Right kidney (tissue), 1 donor: Measurements from ENCODE around the gene AURKB.
"Not testable (repeated sequence)": the region's sequence is repeated elsewhere in the genome, so short reads cannot be mapped to it uniquely, and the experiment has no call there.

Experiments
- DNase-seq: peaks from one replicate; pipeline ENCODE4 v3.0.0-alpha.2; 2016

The AURKB gene

DNA sequence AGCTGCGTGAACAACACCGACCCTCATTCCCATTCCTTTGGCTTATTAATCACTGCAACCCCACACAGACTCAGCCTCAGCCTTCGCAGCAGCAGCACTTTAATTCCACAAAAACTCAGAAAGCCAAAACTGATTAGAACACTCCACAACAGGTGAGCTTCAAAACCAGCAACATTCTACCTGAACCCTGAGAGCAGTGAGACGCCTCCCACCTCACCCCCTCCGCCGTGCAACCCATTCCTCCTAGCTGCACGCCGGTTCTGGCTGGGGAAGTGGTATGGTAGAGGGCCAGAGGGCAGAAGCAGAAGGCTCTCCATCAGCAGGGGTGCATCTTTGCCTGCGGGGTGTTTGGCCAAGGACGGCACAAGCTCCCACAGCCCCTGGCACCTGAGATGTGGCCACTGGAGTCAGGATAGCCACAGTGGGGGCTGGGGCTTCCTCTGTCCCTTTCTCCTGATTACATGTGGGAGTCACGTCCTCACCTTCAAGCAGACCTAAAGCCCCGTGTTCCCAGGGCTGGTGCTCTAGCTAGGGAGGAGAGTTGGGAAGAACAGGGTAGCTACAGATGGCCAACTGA lies 22.0 kb downstream of the AURKB start:
- peak; percentile 30 for DNase-seq

DNA sequence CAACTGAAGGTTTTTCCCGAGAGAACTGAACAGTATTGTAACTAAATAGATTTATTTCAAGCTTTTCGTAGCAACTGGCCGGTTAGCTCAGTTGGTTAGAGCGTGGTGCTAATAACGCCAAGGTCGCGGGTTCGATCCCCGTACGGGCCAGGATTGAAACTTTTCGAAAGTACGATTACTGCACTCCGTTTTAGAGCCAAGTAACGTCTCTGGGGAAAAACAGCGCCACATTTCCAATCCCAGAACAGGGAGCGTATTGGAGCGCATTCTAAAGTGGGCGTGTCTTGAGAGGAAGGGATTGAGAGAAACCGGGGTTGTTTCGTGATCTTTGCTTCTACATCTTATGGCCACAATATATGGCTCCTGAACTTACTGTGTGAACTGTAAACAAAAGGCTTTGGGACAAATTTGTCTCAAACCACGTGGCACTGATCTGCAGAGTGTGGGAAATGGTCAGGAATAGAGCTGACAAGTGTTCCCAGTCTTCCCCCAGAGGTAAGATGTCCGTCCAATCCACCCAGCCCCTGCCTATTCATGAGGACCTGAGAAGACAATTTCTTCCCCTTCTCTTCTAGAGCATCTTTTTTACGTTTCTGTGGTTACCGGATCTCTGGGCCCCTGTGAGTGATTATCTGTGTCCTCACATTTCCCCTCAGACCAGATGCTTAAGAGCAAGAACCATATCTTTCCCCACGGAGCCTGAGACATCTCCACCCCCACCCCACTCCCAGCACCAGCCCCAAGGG lies 22.7 kb downstream of the AURKB start:
- DNase-seq = peak; percentile 86

DNA sequence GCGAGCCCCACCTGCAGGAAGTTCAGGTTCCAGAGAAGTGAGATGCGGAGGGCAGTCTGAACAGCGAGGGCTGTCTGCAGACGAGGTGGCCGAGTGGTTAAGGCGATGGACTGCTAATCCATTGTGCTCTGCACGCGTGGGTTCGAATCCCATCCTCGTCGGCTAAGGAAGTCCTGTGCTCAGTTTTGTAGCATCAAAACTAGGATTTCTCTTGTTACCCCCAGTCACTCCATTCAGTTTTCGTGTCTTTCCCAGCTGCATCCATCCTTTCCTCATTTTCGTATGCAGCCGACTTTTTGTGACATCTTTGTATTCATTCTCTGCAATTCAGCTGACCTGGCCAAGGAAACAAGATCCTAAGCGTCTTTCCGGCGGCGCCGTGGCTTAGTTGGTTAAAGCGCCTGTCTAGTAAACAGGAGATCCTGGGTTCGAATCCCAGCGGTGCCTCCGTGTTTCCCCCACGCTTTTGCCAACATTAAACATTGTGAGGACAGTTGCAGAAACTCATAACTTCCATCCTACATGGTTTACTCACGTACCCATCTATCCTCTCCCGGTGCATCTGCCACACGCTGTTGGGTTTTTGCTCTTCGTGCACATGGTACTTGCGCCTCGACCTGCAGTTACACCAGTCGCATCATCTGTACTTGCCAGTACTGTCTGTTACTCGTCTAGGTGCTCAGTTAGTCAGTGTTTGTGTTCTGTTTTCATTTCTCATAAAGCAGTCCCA lies 23.4 kb downstream of the AURKB start:
- DNase-seq = peak; percentile 94

DNA sequence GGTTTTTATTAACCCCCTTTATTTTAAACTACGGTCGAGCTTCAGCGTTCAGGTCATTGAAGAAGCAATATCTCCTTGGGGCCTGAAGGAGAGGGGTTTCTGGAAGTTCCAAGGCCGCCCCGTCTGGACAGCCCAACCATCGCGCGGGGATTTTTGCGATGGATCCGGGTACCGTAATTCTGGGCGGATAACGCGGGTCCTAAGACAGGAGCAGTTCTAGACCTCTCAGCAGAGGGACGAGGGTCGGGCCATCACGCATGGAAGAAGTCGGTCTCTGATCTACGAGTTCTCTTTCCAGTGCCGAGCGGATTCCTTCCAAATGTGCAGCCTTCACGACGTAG lies 24.0 kb downstream of the AURKB start:
- DNase-seq = peak; percentile 94

DNA sequence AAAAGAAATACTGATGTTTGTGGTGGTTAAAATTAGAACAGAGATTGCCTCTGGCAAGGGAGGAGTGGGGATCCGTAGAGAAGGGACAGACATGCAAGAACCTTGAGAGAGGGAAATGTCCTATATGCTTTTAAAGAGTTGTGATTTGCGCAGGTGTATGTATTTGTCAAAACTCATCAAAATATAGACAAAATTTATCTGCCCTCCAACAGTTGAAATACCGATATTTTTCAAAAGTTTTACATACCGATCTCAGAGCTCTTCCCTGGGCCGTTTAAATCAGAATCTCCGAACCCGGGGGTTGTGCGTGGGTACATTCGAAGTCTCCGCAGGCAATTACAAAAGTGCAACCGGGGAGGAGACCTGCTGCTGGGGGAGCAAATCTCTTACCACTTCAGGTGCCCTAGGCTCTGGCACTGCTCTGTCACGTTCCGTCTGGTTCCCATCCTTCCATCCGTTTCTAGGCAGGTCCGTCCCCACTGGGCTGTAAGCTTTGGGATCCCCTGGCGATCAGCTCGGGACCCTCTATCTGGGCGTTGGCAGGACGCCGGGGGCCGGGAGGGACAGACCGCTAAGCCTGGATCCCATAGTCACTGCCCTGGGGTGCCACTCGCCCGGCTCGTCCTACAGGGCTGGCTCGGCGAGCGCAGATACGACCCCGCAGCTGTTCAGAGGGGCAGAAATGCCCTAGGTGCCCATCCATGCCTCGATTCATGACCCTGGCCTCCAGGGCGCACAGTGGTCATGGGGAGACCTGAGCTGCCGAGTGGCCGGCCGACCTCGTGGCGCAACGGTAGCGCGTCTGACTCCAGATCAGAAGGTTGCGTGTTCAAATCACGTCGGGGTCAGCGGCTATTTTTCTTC lies 24.6 kb downstream of the AURKB start:
- DNase-seq = peak; percentile 93

DNA sequence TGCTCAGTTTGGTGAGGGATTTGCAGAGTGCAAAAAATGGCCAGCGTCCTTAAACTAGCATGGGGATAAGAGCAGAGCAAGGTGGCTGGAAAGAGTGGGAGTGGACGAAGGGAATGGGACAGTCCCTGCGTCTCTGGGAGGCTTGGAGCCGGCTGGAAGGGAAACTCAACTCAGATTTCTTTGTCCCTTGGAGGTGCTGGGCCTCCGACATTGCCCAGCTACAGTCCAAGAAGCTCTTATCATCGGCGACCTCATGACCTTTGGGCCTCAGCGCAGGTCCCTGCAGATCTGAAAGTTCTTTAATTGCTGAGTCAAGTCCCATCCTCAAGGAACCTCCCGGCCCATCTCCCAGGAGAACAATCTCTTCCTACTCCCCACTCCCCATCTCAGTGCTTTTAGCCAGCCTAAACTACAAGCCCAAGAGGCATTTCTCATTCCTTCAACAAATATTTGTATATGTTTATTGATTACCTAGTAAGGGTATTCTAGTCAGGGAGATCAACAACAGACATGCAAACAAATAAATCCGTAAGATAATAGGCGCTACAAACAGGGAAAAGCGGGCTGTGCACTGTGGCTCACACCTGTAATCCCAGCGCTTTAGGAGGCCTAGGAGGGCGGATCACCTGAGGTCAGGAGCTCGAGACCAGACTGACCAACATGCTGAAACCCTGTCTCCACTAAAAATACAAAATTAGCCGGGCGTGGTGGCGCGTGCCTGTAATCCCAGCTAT lies 33.2 kb downstream of the AURKB start:
- DNase-seq = peak; percentile 15

DNA sequence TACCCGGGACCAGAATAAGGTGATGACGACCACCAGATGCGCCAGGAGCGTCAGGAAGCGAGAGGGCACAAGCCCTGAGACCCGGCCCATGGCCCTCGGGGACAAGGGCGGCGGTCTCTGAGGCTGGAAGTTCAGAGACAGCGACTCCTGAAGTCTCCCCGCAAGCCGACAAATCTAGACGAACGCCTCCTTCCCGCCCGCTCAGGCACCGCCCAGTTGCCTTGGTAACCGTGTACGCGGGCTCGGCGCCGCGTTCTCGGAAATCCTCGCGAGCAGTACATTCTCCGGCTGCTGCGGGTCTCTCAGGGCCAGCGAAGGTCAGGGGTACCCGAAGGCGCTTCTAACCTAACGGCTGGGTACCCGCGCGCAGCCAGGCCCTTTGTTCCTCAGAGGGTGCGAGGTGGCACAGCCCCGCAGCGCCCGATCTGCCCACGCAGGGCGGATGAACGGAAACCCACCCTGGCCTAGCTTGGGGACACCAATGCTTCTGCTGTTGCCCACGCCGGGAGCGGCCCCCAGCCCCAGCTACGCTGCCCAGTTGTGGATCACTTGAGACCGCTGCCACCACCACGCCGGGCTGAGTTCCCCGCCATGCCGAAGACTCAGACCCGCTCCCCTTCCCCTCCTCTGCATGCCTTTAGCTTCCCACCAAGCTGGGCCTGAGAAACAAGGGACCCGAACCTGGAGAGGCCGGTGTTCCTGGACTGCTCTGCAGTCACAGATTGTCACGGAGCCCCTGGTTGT lies 34.0 kb downstream of the AURKB start, which contains the start of gene TMEM107:
Gene TMEM107 (minus strand): TSS at position 184 of the 744 bp plus-strand sequence. CDS start 94 bp downstream, at position 90.
- DNase-seq = peak; percentile 93

DNA sequence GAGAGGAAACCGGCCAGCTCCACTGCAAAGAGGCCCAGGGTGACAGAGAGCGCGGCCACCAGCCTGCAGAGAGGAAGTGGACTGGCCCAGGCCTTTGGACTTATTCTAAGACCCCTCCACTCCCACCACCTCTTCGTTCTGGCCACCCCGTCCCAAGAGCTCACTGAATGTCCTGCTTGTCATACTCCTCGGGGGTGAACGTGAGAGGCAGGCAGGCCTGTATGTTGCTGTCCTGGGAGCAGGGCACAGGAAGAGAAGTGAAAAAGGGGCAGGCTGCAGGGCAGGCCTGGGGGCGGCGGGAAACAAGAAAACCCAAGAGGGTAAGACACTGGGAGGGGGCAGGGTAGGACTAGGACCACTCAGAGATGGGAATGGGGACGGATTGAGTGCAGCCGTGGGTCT lies 34.6 kb downstream of the AURKB start:
- DNase-seq = no peak

DNA sequence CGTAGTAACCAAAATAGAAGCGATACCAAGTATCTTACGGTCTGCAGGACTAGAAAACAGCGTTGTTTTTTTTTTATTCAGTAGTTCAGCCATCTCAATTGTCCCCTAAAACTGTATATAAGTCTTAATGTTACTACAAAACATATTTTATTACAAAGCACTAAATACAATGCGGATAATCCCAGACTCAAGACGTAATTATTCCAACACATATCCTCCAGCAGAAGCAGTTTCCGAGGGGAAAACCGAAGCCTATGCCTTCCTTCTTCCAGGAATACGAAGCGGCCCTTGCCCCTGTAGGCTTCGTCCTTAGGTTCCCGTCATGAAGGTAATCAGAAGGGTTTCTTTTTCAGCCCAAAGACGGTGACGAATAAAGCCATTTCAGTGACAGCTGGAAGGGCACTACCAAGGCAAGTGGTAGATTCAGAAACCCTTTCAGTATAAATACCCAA lies 36.5 kb downstream of the AURKB start:
- peak; percentile 67 for DNase-seq

DNA sequence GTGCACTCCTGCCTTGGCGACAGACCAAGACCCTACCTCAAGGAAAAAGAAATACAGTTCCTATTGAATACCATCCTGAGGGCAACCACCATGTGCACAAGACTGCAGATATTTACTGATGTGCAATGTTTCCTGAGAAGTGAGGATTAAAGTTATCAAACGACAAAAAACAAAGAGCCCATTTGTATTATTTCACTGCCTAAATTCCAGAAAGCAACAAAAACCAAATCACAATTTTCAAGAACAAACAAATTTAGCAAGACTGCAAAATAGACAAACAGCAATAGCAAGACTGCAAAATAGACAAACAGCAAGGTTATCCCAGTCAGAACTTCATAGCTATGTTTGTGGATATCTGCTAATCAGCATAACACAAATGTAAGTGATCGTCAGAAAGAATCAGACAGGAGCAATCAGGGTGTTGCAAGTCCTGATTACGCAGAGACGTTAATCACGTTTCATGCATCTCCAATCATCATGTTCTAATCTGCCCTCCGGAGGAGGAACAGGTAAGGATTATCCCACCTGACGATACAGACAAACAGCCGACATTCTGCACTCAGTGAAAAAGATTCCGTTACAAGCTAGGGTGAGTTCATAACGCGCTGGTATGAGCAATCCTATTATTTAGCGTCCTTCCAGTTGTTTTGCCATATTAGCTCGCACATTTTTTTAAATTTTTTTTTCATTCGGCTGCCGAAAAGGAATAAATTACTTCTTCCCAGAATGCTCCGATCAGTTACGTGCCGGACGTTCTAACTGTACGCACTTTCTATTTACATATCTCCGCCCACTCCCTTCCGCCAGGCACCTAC lies 37.1 kb downstream of the AURKB start:
- peak; percentile 96 for DNase-seq

DNA sequence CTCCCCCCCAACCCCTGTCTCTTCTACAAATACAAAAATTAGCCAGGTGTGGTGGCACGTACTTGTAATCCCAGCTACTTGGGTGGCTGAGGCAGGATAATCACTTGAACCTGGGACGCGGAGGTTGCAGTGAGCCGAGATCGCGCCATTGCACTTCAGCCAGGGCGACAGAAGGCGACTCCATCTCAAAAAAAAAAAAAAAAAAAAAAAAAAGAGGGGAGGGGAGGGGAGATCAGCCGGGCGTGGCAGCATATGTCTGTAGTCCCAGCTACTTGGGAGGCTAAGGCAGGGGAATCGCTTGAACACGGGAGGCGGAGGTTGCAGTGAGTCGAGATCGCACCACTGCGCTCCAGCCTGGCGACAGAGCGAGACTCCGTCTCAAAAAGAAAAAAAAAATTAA lies 40.2 kb downstream of the AURKB start:
- DNase-seq = not testable (repeated sequence)

DNA sequence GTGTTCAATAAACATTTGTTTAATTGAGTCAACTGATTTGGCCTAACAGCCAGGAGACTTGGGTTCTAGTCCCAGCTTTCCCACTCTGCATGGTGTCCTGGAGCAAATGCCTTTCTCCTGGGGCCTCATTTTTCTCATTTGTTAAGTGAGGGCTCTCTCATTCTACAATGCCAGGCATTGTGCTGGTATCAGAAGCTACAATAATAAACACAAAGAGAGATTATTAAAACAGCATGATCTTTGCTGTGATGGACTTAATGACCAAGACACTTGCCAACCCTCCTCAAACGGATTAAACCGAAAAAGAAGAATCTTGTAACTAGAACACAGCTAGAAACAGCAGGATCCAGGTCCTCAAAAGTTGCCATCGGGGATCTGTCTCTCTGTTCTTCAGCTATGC lies 42.8 kb downstream of the AURKB start:
- no peak for DNase-seq

DNA sequence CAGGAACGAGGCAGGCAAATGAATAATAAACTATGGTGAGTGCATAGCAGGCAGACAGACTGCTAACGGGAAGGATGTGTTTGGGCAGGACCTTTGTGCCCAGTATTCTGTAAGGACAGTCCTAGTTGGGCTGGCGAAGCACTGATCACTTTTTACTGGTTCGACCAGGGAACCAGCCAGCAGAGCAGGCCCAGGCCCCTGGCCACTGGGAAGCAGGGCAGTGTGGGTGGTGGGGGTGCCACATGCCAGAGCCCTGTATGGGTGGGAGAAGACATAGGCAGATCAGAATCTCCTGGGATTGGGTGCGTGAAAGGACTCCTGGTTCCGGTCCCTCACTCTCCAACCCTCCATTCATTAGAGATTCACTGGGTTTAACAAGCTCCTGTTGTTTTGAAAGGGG lies 43.6 kb downstream of the AURKB start:
- DNase-seq = no peak

DNA sequence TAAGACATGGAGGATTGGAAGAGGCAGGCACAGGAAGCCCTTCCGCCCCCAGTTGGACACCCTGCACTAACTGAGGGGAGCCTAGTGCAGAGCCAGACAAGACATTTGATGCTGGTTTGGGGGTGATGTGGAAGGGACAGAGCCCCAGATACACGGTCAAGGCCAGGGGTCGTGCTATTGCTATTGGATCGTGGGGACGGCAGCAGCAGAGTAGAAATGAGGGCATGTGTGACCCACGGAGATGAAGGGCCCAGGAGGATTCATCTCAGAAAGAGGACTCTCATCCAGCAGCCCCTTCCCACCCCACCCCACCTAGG lies 45.6 kb downstream of the AURKB start:
- DNase-seq = no peak

DNA sequence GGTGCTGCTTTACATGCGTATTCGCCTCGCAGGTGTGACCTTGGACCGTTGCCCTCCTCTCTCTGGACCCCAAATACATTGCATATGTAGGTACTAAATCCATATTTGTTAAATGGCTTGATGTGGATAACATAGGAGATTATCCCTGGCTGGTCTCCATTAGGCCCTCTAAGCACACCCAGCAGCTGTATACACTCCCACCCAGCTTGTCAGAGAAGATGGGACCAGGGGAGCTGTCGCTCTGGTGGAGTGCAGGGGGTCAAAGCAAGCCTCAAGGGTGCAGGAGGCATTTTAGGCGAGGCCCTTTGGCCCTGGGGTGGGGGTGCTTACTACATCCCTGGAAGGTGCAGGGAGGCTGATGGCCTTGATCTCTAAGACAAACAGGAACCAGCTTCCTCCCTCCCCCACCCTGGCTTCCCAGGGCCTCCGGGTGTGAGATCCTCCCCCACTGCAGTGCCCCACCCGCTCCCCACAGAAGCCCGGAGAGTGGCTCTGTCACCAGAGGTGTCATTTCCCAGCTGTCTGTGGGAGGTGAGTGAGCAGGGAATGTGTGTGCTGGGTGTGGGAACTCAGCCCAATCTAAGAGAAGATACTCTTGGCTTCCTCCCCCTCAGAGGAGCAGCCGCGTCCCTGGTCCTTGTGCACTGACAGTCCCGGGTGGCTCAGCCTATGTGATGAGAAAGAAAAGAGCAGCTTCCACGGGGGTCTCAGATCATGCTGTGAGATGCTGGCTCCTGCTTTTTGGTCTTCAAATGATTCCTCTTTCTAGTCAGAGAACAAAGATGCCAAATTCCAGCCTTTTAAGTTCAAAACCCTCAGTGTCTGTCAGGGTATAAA lies 46.2 kb downstream of the AURKB start:
- peak; percentile 77 for DNase-seq

DNA sequence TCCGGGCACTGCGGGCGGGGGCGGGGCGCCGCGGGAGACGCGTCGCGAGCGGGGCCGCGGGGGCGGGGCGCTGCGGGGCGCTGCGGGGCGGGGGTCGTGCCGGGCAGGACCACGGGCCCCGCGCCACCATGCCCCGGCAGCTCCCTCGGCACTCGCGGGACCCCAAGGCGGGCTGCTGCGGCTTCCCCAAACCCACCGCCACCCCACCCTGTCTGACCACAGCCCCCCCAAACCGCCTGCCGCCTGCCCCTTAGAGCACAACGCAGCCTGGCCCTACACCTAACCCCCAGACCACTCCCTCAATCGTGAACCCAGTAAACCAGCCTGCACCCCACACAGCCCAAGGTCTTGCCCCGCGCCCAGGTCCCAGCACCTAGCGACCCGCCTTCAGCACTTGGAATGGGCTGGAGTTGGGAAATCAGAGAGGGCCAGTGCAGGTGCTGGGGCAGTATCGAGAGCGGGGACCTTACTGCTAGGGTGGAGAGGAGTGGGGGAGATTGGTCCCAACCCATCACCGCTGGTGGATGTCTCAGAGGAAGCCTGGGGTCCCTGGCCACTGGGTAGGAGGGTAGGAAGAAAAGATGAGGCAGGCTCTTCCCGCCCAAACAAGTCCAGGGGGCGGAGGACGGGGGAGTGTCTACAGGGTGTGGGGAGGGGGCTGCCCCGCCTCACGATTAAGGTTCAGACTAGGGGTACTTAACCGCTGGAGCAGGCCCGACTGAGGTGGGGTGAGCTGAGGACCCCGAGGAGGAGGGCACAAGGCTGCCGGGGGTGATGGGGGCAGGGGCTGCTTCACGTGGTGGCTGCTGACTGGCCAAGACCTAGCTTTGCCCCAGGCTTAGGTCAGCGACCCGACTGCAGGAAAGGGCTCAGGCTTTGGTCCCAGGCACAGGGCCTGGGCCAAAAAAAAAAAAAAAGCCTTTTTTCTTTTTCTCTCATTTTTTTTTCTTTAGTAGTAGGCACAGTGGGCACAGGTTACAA lies 47.1 kb downstream of the AURKB start:
- DNase-seq = peak; percentile 74

DNA sequence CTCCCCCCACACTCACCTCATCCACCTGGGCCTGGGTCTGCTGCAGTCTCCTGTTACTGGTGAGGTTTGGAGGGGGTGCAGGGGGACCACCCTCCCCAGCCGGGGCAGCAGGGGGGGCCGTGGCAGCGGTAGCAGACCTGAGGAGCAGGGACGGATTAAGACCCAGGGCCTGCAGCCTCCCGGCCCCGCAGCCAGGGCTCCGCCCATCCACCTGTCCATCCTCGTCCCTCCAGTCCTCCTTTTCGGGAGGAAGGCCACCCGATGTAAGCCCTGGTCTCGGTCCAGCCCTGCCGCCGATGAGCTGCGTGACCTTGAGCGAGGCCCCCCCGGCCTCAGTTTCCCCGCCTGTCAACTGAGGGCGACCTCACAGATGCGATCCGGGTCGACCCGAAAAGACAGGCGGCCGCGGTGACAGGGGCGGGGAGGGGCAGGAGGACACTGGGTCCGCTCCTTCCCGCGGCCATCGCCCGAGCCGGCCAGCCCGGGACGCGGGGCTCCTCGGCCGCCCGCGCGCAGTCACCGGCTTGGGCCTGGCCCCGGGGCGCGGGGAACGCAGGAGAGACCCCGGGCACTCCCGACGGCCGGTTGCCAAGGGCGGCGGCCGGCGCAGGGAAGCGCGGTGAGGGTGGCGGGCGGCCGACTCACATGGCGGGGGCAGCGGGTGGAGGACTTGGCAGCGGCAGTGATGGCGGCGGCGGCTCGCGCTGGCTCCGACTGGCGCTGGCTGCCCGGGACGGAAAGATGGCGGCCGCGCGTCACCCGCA lies 48.0 kb downstream of the AURKB start, which contains the start of gene VAMP2:
Gene VAMP2 (minus strand): TSS at position 716 of the 764 bp plus-strand sequence. CDS start 69 bp downstream, at position 647.
- DNase-seq = peak; percentile 75
